ENCODE results near the gene TMEM121B.

- TF ChIP-seq, protein P1, sequence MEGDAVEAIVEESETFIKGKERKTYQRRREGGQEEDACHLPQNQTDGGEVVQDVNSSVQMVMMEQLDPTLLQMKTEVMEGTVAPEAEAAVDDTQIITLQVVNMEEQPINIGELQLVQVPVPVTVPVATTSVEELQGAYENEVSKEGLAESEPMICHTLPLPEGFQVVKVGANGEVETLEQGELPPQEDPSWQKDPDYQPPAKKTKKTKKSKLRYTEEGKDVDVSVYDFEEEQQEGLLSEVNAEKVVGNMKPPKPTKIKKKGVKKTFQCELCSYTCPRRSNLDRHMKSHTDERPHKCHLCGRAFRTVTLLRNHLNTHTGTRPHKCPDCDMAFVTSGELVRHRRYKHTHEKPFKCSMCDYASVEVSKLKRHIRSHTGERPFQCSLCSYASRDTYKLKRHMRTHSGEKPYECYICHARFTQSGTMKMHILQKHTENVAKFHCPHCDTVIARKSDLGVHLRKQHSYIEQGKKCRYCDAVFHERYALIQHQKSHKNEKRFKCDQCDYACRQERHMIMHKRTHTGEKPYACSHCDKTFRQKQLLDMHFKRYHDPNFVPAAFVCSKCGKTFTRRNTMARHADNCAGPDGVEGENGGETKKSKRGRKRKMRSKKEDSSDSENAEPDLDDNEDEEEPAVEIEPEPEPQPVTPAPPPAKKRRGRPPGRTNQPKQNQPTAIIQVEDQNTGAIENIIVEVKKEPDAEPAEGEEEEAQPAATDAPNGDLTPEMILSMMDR (IDR thresholded peaks at IDR 0.05), result no peak
- no peak for TF ChIP-seq POLR2A (IDR thresholded peaks at IDR 0.05)
Observed at GRCh38 chr22:17079572-17079971, 41.6 kb downstream of the TMEM121B start.

Measured in body of pancreas (tissue), 4 donors.